CD4-positive, alpha-beta T cell treated with Interleukin-15 for 4 hours (primary cell): ENCODE measurements around the gene PRPF19.

Experiments used
- DNase-seq: peaks from one replicate; pipeline ENCODE4 v3.0.0-alpha.2; 2020; ENCODE audit warnings: low spot score

The PRPF19 gene

GRCh38 chr11:60857378-60858232, 48.8 kb downstream of the PRPF19 start:
- DNase-seq = no peak

DNA sequence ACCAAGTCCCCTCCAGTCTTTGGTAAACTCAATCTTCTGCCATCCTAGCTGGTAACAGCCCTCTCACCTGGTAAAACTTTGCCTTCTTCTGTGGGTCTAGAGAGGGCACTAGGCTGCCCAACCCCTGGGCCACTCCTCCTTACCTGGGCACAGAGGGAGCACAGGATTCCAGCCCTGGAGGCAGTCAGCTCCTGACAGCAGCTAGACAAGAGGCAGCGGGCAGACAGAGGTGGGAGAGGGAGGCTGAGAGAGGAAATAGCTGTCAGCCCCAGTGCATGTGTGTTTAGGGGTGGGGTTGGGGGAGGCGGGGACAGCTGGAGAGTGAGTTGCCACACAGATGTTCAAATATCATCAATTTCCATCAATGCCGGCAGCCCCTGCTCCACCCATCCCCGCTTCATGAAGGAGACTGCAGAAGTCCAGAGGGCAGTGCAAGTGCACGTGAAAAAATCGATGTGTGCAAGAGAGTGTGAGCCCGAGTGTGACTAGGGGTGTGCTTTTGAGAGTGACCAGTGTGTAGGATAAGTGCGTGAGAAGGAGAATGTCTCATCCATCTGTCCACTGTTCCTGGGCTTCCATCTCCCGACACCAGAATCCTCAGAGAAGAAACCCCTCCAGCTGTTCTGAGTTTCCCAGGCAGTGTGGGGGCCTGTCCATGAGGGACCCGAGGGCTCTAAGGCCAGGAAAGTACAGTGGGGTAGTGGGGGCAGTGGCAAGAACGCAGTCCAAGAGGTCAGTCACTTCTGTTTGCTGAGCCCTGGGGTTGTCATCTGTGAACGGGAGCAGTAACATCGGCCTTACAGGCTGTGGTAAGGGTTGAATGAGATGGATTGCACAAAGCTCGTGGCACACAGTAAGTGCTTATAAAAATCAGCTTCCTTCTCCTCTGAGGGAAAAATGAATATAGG, 50.4 kb downstream of the PRPF19 start, which contains the start of gene PTGDR2:
PTGDR2 (minus strand) TSS at position 225 of the 908 bp plus-strand sequence. CDS start 2,228 bp downstream, outside the sequence.
- no peak for DNase-seq

DNA sequence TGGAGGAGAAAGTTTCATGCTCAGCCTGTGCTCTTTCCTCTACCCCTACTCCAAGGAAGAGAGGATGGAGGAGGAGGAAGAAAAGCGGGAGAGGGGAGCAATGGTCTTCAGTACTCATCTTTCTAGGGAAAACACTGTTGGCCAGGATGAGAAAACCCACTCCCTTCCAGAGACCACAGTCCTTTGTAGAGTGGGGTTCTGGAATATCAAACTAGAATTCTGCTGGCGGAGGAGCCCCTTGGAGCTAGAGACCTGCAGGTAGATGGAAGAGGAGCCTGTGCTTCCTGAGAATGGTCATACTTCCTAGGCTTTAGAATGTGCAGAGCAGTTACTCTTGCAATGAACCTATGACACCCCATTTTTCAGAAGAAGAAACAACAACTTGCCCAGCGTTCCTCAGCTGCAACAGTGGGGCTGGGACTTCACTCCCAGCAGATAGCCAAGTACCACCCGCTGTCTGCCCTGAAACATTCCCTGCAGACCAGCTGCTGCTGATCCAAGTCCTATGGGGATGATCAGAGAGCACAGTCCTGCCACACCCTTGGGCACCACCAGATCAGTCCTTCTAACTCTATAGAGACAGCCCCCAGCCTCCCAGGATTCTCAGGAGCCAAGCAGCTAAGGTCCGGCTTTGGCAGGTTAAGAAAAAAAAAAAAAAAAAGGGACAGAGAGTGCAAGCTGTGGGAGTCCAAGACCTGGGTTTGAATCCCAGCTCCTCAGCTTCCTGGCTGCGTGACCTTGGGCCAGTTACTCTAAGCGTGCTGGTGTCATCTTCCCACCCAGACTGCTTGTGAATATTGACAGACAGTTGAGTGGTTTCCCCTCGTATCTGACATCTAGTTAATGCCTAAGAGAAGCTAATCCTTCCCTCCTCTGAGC, 51.3 kb downstream of the PRPF19 start:
- DNase-seq = no peak

- DNase-seq = no peak
Measured at GRCh38 chr11:60854140-60854846, 52.1 kb downstream of the PRPF19 start.

DNA sequence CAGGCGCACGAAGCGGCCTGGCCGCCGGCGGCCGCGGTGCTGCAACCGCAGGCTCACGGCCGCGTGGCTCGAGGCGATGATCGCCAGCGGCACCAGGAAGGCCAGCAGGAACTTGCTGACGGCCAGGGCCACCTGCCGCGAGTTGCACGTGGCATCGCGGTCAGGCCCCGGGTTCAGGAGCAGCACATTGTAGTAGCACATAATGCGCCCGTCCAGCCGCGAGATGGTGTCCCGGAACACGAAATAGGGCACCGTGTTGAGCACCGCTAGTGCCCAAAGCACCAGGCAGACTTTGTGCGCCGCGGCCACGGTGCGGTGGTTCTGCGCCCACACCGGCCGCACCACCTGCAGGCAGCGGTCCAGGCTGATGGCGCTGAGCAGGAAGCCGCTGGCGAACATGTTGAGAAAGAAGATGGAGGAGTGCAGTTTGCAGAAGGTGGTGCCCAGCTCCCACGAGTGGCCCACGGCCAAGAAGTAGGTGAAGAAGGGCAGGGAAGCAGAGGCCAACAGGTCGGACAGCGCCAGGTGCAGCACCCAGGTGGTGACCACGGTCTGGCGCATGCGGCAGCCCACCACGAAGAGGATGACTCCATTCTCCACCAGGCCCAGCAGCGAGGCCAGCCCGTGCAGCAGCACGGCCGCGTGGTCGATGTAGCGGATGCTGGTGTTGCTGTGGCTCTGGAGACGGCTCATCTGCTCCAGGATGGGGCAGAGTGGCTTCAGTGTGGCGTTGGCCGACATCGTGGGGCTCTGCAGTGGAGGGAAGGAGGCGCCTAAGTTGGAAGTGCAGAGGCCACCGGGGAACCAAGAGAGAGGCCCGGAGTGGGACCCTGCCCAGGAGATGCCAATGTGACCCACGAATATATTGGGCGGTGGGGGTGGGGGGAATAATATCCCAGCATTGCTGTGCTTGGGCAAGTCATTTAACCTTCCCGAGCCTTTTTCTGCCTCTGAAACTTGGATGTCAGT, 53.1 kb downstream of the PRPF19 start:
- no peak for DNase-seq

DNA sequence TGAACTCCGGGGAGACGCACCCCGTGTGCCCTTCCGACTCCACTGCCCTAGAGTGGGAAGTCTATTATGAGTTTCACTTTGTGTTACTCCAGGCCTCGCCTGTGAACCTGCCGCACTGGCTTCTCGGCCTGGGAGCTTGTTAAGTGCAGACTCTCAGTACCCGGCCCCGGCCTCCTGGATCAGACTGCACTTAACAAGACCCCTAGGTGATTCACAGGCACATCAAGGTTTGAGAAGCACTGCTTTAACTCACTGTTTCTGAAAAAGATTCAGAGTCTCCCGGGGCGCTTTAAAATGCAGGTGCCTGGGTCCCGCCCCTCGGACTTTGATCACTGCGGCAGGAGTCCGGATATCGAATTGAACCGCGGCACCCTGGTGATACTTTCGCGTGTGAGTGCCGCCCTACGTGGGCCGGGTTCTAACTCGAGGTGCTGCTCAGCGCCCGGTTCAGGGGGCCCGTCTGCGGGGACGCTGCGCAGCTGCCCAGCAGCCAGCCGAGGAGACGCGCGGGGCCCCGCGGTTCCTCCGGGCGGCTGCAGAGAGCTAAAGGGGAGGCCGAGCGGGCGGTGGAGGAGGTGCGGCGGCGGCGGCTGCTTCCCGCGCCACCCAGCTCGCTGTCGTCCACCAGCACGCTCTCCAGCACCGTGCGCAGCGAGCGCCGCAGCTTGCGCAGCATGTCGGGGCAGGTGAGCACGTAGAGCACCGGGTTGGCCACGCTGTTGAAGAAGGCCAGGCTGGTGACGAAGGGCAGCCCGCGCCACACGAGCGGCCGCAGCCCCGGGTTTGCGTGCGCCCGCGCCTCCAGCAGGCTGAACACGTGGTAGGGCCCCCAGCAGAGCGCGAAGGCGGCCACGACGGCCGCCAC, 54.0 kb downstream of the PRPF19 start:
- no peak for DNase-seq

DNA sequence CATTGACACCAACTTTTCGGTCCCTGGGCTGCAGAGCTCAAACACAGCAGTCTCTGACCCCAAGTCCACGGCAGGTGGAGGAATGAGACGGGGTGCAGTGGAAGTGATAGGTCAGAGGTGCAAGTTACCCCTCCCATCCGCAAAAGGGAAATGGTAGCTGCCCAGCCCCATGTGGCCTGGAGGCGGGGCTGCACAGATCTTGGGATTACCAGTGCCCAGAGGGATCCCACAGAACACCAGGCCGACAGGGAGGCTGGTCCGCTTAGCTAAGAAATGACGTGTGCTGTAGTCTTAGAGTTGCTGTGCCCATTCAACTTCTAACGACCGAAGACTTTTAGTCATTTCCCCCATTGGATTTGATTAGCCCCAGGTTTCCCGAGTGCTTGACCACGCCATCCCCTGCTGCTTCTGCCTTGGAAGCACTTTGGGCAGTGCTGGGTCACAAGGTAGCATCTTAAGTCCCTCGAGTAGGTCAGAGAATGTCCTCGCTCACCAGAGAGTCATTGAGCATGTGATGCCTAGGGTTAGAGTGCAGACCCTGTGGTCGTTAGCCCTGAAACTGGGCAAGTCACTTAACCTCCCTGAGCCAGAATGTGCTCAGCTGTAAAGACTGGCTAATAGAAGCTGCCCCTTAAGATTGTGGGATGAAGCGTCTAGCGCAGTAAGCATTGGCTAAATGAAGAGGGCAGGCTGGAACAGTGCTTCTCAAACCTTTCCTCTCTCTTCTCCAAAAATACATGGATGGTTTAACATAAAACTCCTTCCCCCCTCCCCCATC, 54.9 kb downstream of the PRPF19 start:
- no peak for DNase-seq

- DNase-seq = no peak
Measured at GRCh38 chr11:60849641-60850520, 56.5 kb downstream of the PRPF19 start.

DNA sequence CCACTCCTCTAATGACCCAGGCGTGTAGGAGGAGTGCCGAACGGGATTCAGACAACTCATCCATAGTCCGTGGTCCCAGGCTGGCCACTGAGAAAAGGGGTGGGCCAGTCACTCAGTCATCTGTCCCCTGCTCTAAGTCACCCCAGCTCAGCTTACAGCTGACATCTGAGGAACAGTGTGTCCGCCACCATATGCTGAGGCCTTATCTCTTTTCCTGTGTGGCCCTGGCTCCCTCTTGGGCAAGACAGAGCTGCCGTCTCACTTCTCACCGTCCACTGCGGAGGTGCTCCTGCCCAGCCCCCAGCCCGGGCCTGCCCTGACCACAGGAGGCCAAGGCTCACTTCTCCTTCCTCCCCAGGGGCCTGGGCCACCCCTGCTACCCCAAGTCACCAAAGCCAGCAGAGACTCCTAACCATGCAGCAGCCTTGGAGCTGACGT, 57.7 kb downstream of the PRPF19 start:
- DNase-seq = no peak

DNA sequence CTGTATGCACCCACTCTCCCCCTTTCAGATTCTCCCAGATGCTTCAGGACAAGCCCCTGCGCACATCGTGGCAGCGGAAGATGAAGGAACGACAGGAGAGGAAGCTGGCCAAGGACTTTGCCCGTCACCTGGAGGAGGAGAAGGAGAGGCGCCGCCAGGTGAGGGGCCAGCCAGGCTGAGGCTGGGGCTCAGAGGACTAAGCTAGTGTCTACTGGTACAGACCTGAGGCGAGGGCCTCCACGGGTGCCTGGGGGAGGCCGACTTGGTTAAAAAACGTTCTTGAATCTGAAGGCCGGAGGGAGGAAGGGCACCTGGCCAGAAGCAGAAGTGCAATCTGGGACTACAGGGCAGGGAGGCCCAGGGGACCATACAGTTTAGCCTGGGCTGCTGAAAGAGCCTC, 58.5 kb downstream of the PRPF19 start:
- DNase-seq = no peak

GRCh38 chr11:60847281-60847680, 59.1 kb downstream of the PRPF19 start:
- no peak for DNase-seq

DNA sequence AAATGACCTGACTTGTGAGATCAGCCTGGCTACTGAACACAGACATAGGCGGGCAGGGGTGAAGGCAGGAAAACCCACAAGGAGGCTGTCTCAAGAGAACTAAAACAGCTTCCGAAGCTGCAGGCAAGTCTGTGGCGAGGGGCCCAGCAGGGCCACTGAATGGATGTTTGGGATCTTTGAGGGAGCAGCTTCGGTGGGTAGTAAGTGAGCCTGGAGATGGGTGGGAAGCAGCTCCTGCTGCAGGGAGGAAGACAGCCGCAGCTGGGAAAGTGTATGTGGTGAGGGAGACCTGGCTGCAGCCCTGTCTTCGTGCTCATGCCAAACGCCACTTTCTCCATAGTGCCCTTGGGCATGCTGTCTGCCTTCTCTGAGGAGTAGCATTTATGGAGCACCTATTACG, 61.0 kb downstream of the PRPF19 start:
- DNase-seq = no peak

GRCh38 chr11:60844870-60845221, 61.5 kb downstream of the PRPF19 start:
- DNase-seq = no peak

GRCh38 chr11:60844045-60844869, 62.1 kb downstream of the PRPF19 start:
- DNase-seq = no peak

- DNase-seq = no peak
Measured at GRCh38 chr11:60842668-60843600, 63.5 kb downstream of the PRPF19 start.
